Measurements from ENCODE around the gene PAPSS1. TPM values are rescaled to one million over a fixed set of nuclear protein-coding genes. Genes with fewer than 3 reads are reported as not detected.

Gene PAPSS1
- 10 to 100 TPM; 24.2 to 39.5 (median 39.0) TPM for polyA plus RNA-seq

DNA sequence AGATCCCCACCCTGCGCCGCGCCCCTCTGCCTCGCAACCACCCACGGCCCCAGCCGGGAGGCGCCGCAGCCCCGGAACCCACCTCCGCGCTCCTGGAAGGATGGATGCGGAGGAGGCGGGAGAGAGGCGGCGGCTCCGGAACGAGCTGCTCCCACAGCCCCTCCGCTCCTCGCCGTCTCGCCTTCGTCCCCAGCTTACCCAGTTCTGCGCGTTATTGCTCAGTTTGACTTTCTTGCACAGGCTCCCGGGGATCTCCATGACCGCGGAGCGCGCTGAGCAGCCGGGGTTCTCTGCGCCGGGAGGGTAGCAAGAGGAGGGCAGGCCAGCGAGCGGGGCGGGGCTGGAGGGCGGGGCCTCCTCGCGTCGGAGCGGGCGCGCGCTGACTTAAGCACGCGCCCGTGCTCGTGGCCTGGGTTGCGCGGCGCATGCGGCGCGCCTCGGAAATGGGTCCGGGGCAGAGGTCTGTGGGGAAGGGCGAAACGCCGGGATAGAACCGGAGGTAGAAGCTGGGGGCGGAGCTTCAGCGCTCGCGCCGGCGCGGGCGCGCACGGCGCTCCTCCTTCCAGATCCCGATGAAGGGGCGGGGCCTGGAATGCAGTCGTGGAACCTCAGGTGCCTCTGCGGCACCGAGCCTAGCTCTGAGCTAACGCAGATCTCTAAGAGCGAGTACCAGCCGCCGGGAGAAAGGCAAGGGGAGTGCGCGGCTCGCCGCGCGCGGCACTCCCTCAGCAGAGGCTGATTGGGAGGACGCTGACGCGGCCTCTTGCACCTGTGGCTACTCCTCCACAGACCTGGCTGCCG lies at the start of gene PAPSS1:
PAPSS1 (minus strand) TSS at position 313 of the 801 bp plus-strand sequence; CDS start at position 258, 55 bp downstream.
- H3K27ac ChIP-seq (ENCODE audit: low read depth, low read length): no peak within 1 kb of the TSS
- WGBS, 3 donors: 0 to 1% (median 1%) methylated on average over 82 to 90 of the region's 90 CpGs

DNA sequence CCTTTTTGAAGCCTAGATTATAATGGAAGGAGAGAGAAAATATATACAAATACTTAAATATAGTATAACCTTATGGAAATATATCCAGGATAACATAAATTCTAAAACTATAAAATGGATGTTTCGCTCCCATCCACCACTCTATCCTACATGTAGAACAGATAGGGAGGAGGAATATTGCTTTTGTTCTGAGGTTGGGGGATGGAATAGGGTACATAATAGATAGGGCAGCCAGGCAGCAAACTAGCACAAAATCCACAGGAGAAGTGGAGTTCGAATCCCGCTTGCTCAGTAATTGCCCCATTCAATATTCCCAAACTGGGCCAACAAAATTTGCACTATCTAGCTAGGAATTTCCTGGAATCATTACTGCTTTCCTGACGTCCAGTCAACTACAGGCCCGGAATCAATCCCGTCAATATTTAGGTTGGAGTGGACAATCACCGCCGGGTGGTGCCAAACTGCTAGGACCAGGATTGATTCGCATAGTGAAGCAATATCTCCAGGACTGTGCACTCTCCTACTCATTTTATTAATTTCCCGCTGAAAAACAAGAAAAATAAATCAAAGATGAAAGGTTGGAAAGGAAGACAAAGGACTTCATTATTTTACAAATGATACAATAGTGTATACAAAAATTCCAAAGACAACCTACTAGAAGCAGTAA lies 40.4 kb upstream of the PAPSS1 start:
- WGBS, 3 donors: 50 to 78% (median 73%) methylated on average over 10 of the region's 10 CpGs
- no peak overlapping the region for H3K27ac ChIP-seq (ENCODE audit: low read depth, low read length)

DNA sequence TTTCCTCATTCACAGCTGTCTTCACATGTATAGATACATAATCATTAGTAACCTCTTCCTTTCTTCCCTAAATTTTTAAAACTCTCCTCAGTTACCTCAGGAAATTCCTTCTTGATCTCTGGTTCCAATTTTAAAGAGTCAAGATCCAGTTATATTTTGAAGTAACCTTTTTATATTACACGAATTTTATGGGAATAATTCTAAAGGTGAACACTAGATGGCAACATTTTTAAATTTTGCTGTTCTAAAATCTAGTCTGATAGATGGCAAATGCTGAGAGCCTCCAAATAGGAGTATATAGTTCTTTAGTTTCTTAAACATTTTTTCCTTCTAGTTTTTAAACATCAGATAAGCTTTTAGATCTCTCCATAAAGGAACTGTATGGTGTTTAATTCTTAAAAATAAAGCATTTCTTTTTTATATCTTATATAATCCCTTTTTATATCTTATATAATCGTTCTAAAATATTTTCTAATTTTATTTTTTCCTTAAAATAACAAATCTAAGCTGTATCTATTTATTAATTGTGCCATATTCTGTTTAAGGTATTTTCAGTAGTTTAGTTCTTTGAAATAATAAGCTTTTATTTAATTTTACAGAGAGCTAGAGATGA lies 37.9 kb upstream of the PAPSS1 start:
- 42 to 46% (median 45%) methylated on average over 2 of the region's 2 CpGs for WGBS, 3 donors

DNA sequence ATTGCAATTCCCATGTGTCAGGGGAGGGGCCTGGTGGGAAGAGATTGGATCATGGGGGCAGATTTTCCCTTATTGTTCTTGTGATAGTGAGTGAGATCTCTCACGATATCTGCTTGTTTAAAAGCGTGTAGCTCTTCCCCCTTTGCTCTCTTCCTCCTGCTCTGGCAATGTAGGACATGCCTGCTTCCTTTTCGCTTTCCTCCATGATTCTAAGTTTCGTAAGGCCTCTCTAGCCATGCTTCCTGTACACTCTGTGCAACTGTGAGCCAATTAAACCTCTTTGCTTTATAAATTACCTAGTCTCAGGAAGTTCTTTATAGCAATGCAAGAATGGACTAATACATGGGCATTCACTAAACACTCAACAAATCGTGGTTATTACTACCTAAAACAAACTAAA lies 37.2 kb upstream of the PAPSS1 start:
- no peak overlapping the region for H3K27ac ChIP-seq (ENCODE audit: low read depth, low read length)
- WGBS, 3 donors: 49 to 78% (median 56%) methylated on average over 5 of the region's 5 CpGs

More for the DNA sequence above, 37.9 kb upstream of the PAPSS1 start:
- H3K27ac ChIP-seq (ENCODE audit: low read depth, low read length): no peak overlapping the region

DNA sequence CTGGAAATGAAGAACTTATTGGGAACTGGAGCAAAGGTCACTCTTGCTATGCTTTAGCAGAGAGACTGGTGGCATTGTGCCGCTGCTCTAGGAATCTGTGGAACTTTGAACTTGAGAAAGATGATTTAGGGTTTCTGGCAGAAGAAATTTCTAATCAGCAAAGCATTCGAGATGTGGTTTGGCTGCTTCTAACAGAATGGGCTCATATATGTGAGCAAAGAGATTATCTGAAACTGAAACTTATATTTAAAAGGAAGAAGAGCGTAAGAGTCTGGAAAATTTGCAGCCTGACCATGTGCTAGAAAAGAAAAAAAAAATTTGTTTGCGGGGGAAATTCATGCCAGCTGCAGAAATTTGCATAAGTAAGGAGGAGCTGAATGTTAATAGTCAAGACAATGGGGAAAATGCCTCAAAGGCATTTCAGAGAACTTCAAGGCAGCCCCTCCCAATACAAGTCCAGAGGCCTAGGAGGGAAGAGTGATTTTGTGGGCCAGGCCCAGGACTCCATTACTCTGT lies 35.9 kb upstream of the PAPSS1 start:
- WGBS, 3 donors: 61 to 66% (median 63%) methylated on average over 4 of the region's 4 CpGs
- no peak overlapping the region for H3K27ac ChIP-seq (ENCODE audit: low read depth, low read length)

DNA sequence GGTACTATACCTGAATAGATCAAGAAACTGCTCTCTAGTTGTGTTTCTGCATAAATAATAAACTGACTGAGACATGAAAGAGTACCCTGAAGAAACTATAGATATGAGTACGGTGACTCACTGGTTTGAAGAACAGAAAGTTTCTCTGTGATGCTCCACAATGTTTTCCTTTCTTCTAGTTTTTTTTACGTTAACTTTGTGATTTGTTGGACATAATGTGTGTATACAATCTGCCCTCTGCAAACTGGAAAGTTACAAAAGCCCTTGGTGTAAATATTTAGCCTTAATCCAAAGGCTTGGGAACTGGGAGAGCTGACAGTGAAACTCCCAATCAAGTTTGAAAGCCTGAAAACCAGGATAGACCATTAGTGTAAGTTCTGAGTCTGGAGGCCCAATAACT lies 31.6 kb upstream of the PAPSS1 start:
- no peak overlapping the region for H3K27ac ChIP-seq (ENCODE audit: low read depth, low read length)
- 66 to 92% (median 90%) methylated on average over 2 of the region's 2 CpGs for WGBS, 3 donors

DNA sequence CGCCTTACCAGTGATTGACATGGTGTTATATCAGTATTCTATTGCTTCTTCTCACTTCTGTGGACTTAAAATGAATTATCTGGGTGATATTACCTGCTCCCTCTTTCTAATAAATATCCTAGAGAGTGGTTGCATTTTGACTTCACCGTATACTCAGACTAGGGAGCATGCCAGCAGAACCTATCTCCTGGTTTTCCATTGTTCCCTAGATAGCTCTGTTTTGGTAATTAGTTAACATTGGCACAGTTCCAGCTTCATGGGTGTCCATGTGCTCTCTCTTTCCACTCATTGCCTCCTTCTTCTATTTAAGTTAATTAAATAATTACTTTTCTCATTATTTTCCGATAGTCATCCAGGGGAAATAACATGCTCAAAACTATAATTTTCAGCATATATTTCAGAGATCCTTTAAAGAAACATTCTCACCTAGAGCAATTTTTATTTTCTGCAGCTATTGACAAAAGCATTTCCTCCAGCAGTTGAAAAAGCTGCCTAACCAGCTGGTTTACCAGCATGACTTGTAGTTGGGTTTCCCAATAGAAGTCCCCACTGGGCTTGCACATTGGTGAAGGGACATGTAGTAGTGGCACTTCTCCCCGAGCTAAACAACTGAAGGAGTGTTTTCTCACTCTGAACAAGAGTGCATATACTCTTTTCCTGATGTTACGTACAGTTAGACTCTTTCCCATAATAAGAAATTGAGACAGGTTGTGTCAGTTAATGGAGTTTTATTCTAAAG lies 27.9 kb upstream of the PAPSS1 start:
- 69 to 81% (median 81%) methylated on average over 5 of the region's 5 CpGs for WGBS, 3 donors
- H3K27ac ChIP-seq (ENCODE audit: low read depth, low read length): no peak overlapping the region

DNA sequence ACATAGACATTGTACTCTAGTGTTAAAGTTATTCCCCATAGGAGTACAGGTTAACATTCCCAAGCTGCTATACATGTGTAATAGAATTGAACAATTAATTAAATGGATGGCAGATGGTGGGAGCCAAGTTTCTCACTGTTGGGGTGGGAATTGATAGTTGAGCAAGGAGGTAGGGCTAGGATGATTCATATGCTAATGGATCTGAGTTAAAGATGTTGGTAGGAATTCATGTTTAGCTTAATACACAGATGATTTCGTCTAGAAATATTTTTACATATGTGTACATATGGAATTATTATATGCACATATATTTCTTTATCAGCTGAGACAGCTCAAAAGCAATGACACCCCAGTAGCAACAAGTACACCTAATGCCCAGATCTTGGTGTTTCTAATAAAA lies 26.1 kb upstream of the PAPSS1 start:
- no peak overlapping the region for H3K27ac ChIP-seq (ENCODE audit: low read depth, low read length)
- WGBS, 3 donors: 75 to 88% (median 81%) methylated on average over 1 of the region's 1 CpG

DNA sequence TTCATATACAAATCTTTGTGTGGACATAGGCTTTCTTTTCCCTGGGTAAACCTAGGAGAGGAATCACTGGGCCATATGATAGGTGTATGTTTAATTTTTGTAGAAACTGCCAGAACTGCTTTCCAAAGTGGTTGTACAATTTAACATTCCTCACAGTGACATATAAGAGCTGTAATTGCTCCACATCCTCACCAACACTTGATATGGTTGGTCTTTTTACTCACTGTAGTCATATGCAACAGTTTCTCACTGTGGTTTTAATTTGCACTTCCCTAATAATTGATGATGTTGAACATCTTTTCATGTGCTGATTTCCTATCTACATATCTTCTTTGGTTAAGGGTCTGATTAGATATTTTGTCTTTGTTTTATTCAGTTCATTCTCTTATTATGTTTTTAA lies 24.5 kb upstream of the PAPSS1 start:
- no peak overlapping the region for H3K27ac ChIP-seq (ENCODE audit: low read depth, low read length)

DNA sequence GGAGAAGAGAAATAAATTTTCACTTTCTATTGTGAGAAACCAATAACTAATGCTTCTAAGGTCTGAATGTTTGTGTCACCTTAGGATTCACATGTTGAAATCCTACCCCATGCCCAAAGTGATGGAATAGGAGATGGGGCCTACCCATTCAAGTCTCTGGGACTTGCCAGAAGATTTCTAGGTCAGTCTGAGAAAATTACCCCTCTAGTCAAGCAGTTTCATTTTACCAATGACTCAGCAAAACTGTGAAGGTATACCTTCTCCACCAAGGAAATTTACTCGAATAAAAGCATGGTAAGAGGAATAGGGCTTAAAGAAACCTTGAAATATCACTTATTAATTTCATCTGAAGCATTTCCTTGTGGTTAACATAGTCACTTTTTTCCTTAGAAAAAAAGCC lies 23.5 kb upstream of the PAPSS1 start:
- no peak overlapping the region for H3K27ac ChIP-seq (ENCODE audit: low read depth, low read length)
- 38 to 58% (median 39%) methylated on average over 1 of the region's 1 CpG for WGBS, 3 donors

DNA sequence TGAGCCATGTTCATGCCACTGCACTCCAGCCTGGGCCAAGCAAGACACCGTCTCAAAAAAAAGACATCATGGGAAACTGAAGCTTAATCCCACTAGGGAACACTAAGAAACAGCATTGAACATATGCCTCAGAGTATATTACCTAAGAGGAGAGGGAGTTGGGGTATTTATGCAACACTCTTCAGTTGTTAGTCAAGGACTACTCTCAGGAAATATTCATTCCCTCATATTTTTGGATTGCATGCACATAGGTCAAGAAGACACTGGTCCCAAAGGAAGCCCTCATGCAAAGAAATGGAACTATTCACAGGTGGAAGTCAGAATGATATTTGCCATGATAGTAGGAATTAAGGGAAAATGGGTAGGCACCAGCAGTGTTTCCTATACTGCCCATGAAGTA lies 22.8 kb upstream of the PAPSS1 start:
- WGBS, 3 donors: 72 to 93% (median 85%) methylated on average over 1 of the region's 1 CpG
- no peak overlapping the region for H3K27ac ChIP-seq (ENCODE audit: low read depth, low read length)

DNA sequence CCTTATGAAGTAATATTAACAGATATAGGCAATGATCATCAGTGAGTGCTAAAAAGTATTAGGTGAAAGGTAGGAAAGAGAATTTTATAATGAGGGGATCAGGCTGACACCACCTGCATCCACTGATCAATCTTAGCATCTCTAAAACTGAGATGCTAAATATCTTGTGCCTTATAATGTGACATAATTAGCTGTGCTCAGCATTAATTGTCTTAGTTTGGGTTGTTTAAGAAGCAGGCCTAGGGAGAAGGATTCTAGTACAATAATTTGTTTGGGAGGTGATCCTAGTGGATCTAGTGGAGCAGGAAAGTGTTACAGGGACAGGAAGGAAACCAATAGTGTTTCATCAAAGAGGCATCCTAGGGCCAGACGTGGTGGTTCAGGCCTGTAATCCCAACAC lies 22.2 kb upstream of the PAPSS1 start:
- WGBS, 3 donors: 65 to 83% (median 70%) methylated on average over 1 of the region's 1 CpG
- no peak overlapping the region for H3K27ac ChIP-seq (ENCODE audit: low read depth, low read length)

DNA sequence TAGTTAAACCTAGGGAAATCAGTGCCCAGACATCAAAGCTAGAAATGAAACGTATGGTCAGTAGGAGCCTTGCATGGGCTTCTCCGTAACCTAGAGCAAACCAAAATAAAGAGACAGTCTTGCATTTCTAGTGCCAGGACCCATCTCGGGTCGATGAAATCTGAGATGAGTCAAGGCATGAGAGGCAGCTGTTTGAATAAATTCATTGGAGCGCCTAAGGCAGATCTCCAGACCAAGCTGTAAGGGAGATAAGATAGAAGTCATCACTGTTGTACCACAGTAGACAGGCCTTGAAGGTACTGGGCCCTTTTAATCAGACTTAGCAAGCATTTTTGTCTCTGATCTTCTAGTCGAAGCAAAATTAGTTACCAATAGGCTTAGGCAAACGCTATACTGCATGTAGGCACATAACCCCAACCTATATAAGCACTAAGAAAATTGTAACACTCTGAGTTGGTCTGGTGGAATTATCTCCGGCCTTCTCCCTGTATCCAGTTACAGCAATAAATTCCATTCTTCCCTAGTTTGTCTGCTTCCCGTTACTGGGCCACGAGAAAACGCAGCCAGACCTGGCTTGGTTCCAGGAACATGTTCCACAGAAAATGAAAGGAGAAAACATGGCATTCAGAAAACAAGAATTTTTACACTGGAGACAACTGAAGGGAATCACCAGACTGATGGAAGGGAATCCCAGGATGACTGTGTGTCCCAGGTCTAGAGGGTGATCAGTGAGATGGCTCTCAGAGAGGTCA lies 21.1 kb upstream of the PAPSS1 start:
- H3K27ac ChIP-seq (ENCODE audit: low read depth, low read length): no peak overlapping the region

DNA sequence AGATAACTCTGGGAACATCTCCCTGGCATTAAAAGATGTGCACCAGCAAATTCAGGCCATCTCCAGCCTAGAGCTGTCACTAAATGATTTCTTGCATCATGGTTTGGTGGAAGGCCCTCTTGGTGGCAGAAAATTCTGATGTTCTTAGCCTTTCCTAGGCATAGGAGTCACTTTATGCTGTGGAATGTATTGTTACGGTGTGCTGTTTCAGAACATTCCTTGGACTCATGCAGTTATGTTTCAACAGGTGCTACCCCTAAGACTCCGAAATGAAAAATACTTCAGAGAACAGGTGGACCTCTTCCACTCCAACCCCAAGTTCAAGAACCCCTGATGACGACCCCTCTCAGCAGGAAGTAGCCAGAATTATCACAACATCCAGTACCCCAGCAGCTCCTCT lies 20.3 kb upstream of the PAPSS1 start:
- 67 to 94% (median 83%) methylated on average over 3 of the region's 3 CpGs for WGBS, 3 donors
- H3K27ac ChIP-seq (ENCODE audit: low read depth, low read length): no peak overlapping the region

More for the DNA sequence above, 21.1 kb upstream of the PAPSS1 start:
- 57 to 71% (median 60%) methylated on average over 11 of the region's 11 CpGs for WGBS, 3 donors

DNA sequence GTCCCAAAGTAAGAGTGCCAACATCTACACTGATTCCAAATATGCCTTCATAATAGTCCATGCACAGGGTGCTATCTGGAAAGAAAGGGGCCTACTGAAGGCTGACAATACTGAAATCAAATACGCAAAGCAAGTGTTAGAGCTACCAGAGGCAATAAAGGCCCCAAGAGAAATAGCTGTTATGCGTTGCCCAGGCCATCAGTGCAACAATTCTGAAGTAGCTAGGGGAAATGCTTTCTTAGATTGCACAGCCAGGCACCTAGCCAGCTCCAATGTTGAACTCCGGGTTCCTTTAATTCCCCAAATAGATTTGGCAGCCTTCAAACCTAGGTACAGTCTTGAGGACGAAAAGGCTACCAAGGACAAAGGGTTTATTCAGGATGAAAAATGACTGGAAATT lies 17.4 kb upstream of the PAPSS1 start:
- WGBS, 3 donors: 52 to 68% (median 60%) methylated on average over 4 of the region's 4 CpGs
- H3K27ac ChIP-seq (ENCODE audit: low read depth, low read length): no peak overlapping the region

DNA sequence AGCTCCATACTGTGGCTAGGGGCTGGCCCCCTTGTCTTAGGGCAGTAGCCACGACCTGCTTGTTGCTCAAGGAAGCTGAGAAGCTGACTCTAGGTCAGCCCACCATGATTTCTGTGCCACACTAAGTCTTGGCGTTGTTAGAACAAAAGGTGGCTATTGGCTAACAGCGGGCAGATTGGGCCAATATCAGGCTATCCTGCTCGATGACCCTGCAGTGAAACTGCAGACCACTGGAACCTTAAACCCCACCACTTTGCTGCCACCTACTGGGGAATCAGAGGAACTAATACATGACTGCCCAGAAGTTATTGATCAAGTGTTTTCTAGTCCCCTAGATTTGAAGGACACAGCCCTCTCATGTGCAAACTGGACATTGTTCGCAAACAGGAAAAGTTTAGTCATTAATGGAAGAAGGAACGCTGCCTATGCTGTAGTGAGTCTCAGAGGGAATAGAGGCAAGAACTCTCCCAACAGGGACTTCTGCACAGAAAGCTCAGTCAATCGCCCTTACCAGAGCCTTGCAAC lies 17.0 kb upstream of the PAPSS1 start:
- H3K27ac ChIP-seq (ENCODE audit: low read depth, low read length): no peak overlapping the region
- 50 to 71% (median 68%) methylated on average over 7 of the region's 7 CpGs for WGBS, 3 donors

DNA sequence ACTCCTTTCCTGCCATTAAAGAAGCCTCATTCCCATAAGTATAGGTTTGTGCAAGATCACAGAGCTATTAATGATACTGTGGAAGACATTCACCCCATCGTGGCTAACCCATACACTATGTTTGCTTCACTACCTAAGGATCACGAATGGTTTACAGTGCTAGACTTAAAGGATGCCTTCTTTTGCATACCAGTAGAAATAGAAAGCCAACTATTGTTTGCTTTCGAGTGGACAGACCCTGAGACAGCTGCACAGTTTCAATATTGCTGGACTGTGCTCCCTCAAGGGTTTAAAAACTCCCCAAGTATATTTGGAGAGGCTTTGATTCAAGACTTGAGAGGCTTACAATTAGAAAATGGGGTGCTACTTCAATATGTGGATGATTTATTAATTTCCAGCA lies 16.0 kb upstream of the PAPSS1 start:
- 61 to 80% (median 65%) methylated on average over 3 of the region's 3 CpGs for WGBS, 3 donors

DNA sequence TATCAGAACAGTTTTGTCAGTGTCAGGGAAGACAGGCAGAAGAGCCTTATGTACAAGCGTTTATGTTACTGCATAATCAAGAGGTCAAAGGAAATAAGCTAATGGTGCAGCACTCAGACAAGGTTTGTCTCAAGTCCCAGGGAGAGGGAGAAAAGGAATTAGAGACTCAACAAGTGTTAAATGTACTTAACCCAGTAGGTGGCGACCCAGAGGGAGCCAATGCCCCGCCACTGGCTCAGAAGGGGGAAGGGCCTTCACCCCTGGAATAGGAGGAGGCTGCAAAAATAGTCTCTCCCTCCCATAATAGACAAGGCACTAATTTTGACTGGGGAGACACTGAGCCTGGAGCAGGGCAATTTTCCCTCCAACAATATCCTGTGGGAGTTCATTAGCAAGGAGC lies 14.1 kb upstream of the PAPSS1 start:
- 54 to 78% (median 55%) methylated on average over 3 of the region's 3 CpGs for WGBS, 3 donors
- no peak overlapping the region for H3K27ac ChIP-seq (ENCODE audit: low read depth, low read length)

More for the DNA sequence above, 16.0 kb upstream of the PAPSS1 start:
- no peak overlapping the region for H3K27ac ChIP-seq (ENCODE audit: low read depth, low read length)

Data from adipose tissue (tissue), 3 donors.